Panc1 (cell line): ENCODE results near the gene GCH1. TPM values are rescaled to one million over a fixed set of nuclear protein-coding genes. Genes with fewer than 3 reads are reported as not detected.

Experiments used
- ATAC-seq: fragments of 200-7000 bp; cut with Tn5 transposase; 2 replicates; pipeline ENCODE4 v1.9.1; 2020; ENCODE audit warnings: mild to moderate bottlenecking, moderate library complexity
- BruUV-seq: library from RNA; stranded (reverse); fragments of 400-500 nt; replicated peaks from 2 replicates; lab custom pipeline; 2021; lab: Mats Ljungman, UMichigan
- CTCF ChIA-PET: fragments of 300-600 bp; sonication (Branson Sonifier 250); formaldehyde crosslinking; loops from one replicate; lab custom pipeline; 2022; ENCODE audit warnings: antibody characterized with exemption; lab: Charles Lee
- POLR2A ChIA-PET: fragments of 300-600 bp; sonication (Branson Sonifier 250); formaldehyde crosslinking; loops from one replicate; lab custom pipeline; 2022; ENCODE audit warnings: antibody characterized with exemption; lab: Charles Lee
- DNase-seq: peaks from one replicate; pipeline ENCODE4 v3.0.0-alpha.2; 2010; ENCODE audit warnings: low read depth, low spot score
- H3K27ac ChIP-seq: 2 replicates; pipeline ENCODE4 v1.5.1; 2011; ENCODE audit warnings: mild to moderate bottlenecking, low read length, inconsistent platforms
- H3K27me3 ChIP-seq: fragments of 200-500 bp; sonication (Bioruptor generic); 2 replicates; pipeline ENCODE4 v1.6.0; 2014; ENCODE audit warnings: low read length, inconsistent platforms; ENCODE audit not compliant: control insufficient read depth, insufficient read depth
- H3K36me3 ChIP-seq: fragments of 200-500 bp; sonication (Bioruptor generic); 2 replicates; pipeline ENCODE4 v1.5.1; 2014; ENCODE audit warnings: inconsistent platforms, mild to moderate bottlenecking, low read length, moderate library complexity; ENCODE audit not compliant: control insufficient read depth, insufficient read depth
- H3K4me1 ChIP-seq: 2 replicates; pipeline ENCODE4 v1.5.1; 2011; ENCODE audit warnings: inconsistent platforms, mild to moderate bottlenecking, low read length, moderate library complexity; ENCODE audit not compliant: control insufficient read depth, insufficient read depth
- H3K4me3 ChIP-seq, 2 experiments: 2 replicates each; pipeline ENCODE4 v1.5.1; 2011 to 2012; ENCODE audit warnings: low read depth in 2 of 2, low read length in 2 of 2, mild to moderate bottlenecking in 2 of 2, inconsistent platforms in 1 of 2, moderate library complexity in 1 of 2
- H3K9me3 ChIP-seq: fragments of 200-500 bp; sonication (Bioruptor generic); 2 replicates; pipeline ENCODE4 v1.5.1; 2014; ENCODE audit warnings: low read depth, mild to moderate bottlenecking, inconsistent platforms, low read length, moderate library complexity; ENCODE audit not compliant: control insufficient read depth, insufficient read depth
- POLR2AphosphoS5 ChIP-seq: IDR thresholded peaks from 2 replicates; pipeline ENCODE4 v1.6.1; 2012; ENCODE audit warnings: mild to moderate bottlenecking, low read depth, low read length, moderate library complexity
- REST ChIP-seq, 2 experiments: IDR thresholded peaks; 2 replicates each; pipeline ENCODE4 v1.6.1; 2011 to 2012; ENCODE audit warnings: low read depth in 2 of 2, control low read depth in 1 of 2, low read length in 1 of 2, mild to moderate bottlenecking in 1 of 2, moderate library complexity in 1 of 2; ENCODE audit not compliant: insufficient read depth in 1 of 2
- SIN3A ChIP-seq: IDR thresholded peaks from 2 replicates; pipeline ENCODE4 v1.6.1; 2012; ENCODE audit warnings: low read depth, mild to moderate bottlenecking, low read length, moderate library complexity, borderline replicate concordance; ENCODE audit not compliant: insufficient read depth
- TCF7L2 ChIP-seq: IDR thresholded peaks from 2 replicates; pipeline ENCODE4 v1.6.1; 2011; ENCODE audit warnings: mild to moderate bottlenecking, low read depth, low read length, inconsistent platforms
- in situ Hi-C: cut with HindIII; loops from 2 replicates; pipeline ENCODE4 v1.10.0; 2016; ENCODE audit warnings: low sequenced_read_pairs, low pct_unique_long_range_greater_than_20kb
- intact Hi-C: fragments of 100-400 bp; cut with micrococcal nuclease; formaldehyde crosslinking; loops from one replicate; pipeline ENCODE4 v1.10.0; 2022; ENCODE audit not compliant: unreplicated experiment
- total RNA-seq: library from RNA; stranded (reverse); gene quantifications from one replicate; pipeline ENCODE4 v1.2.1, GENCODE V29; 2021; ENCODE audit not compliant: unreplicated experiment
- TF ChIP-seq, protein P1 (sequence below): fragments of 450-650 bp; IDR thresholded peaks from 2 replicates; pipeline ENCODE4 v1.5.1; 2017; ENCODE audit warnings: mild to moderate bottlenecking

GCH1 gene
- total RNA-seq, 1 experiment from 2014 or later: 3.6 TPM

GRCh38 chr14:54794796-54795195, 107.8 kb downstream of the GCH1 start:
- in situ Hi-C loops: no loop called here
- no peak for DNase-seq
- BruUV-seq: no TSS peak

DNA sequence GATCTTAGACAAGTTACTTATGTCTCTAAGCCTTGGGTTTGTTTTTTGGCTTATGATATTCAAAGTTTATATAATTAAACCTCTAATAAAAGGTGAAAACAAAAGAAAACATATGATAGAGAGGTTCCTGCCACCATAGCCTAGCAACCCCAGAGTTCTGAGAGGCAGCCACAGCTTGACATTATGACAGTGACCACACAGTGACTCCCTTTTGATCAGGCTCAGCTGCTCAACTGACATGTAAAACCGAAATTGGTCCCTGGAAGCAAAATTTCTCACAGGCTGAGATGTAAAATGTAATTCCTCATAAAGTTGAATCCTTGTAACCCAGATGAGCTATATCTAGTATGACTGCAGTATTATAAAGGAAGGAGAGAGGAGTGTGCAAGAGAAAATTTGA, 108.5 kb downstream of the GCH1 start:
- no peaks in the 10 kb centered on the region for H3K9me3 ChIP-seq
- CTCF ChIA-PET: interaction anchor here (0.9 kb wide), 1 partner anchor 11 kb away, joined by 3 read pairs; no protein-coding TSS in a partner anchor
- no peaks in the 10 kb centered on the region for H3K27me3 ChIP-seq
- no peak for ATAC-seq
- POLR2A ChIA-PET: no interaction called here
- no peaks in the 10 kb centered on the region for H3K36me3 ChIP-seq
- no peak overlapping the region for H3K27ac ChIP-seq
- DNase-seq: no peak
- TF ChIP-seq TCF7L2 (no peak), POLR2AphosphoS5 (no peak), SIN3A (no peak), REST (IDR thresholded peaks at IDR 0.05; ENCODE audit: insufficient read depth in 1 of 2, low read depth in 2 of 2, low read length in 1 of 2) (no peak)
- TF ChIP-seq, protein P1, sequence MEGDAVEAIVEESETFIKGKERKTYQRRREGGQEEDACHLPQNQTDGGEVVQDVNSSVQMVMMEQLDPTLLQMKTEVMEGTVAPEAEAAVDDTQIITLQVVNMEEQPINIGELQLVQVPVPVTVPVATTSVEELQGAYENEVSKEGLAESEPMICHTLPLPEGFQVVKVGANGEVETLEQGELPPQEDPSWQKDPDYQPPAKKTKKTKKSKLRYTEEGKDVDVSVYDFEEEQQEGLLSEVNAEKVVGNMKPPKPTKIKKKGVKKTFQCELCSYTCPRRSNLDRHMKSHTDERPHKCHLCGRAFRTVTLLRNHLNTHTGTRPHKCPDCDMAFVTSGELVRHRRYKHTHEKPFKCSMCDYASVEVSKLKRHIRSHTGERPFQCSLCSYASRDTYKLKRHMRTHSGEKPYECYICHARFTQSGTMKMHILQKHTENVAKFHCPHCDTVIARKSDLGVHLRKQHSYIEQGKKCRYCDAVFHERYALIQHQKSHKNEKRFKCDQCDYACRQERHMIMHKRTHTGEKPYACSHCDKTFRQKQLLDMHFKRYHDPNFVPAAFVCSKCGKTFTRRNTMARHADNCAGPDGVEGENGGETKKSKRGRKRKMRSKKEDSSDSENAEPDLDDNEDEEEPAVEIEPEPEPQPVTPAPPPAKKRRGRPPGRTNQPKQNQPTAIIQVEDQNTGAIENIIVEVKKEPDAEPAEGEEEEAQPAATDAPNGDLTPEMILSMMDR: no peak
- no peaks in the 10 kb centered on the region for H3K4me1 ChIP-seq
- no TSS peak for BruUV-seq
- H3K4me3 ChIP-seq: no peak overlapping the region
- intact Hi-C loops (no loop called here), in situ Hi-C loops (no loop called here)

More at GRCh38 chr14:54794796-54795195, 107.8 kb downstream of the GCH1 start:
- TF ChIP-seq SIN3A (no peak), TCF7L2 (no peak), REST (IDR thresholded peaks at IDR 0.05; ENCODE audit: insufficient read depth in 1 of 2, low read depth in 2 of 2, low read length in 1 of 2) (no peak), POLR2AphosphoS5 (no peak)
- ChIA-PET CTCF (interaction anchor here (0.9 kb wide), 1 partner anchor 12 kb away, joined by 3 read pairs; no protein-coding TSS in a partner anchor), POLR2A (no interaction called here)
- Histone ChIP-seq H3K4me1 (no peaks in the 10 kb centered on the region), H3K36me3 (no peaks in the 10 kb centered on the region), H3K4me3 (no peak overlapping the region), H3K27me3 (no peaks in the 10 kb centered on the region), H3K9me3 (no peaks in the 10 kb centered on the region), H3K27ac (no peak overlapping the region)
- no peak for ATAC-seq
- intact Hi-C loops: no loop called here
